OCI-LY3 (cell line): ENCODE data around the gene CPSF3.

Experiments
- EZH2phosphoT487 ChIP-seq: fragments of 200-600 bp; shearing (Covaris generic); IDR thresholded peaks from 2 replicates; pipeline ENCODE4 v1.6.1; 2018; ENCODE audit warnings: antibody characterized with exemption, mixed run types, low read depth
- TF ChIP-seq, protein P1 (sequence below): fragments of 200-600, 300-600 bp; sonication (generic); IDR thresholded peaks from 2 replicates; pipeline ENCODE4 v1.5.1; 2014; ENCODE audit warnings: antibody characterized with exemption, low read length, low read depth

DNA sequence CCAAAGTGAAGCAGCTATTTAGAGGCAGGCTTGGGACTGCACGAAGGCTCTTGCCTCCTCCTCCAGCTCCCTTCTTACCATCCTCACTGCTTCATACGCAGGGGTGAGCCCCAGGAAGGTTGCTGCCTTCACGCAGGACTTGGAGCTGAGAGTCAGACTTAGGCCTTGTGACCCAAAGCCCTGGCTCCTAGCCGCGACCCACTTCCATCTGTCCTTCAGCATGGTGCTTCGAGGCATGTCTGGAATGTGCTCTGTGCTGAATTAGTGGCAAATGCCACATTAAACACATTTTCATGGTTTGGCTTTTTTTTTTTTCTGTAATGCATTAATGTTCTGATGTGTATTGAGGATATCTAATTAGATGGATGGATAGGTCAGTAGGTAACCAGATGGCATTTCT, 37.6 kb upstream of the CPSF3 start:
- TF ChIP-seq, protein P1, sequence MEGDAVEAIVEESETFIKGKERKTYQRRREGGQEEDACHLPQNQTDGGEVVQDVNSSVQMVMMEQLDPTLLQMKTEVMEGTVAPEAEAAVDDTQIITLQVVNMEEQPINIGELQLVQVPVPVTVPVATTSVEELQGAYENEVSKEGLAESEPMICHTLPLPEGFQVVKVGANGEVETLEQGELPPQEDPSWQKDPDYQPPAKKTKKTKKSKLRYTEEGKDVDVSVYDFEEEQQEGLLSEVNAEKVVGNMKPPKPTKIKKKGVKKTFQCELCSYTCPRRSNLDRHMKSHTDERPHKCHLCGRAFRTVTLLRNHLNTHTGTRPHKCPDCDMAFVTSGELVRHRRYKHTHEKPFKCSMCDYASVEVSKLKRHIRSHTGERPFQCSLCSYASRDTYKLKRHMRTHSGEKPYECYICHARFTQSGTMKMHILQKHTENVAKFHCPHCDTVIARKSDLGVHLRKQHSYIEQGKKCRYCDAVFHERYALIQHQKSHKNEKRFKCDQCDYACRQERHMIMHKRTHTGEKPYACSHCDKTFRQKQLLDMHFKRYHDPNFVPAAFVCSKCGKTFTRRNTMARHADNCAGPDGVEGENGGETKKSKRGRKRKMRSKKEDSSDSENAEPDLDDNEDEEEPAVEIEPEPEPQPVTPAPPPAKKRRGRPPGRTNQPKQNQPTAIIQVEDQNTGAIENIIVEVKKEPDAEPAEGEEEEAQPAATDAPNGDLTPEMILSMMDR: no peak
- TF ChIP-seq EZH2phosphoT487: no peak
